ENCODE data around the gene DIDO1.

GRCh38 chr20:62889411-62889810, 36.9 kb downstream of the DIDO1 start:
- TF ChIP-seq CTCF (IDR thresholded peaks at IDR 0.05; ENCODE audit: low read depth, low read length) (no peak), EZH2phosphoT487 (IDR thresholded peaks at IDR 0.05; ENCODE audit: low read depth) (no peak)
